SKM-1 (cell line): Measurements from ENCODE around the gene MUC5AC.
"Not testable (repeated sequence)": the region's sequence is repeated elsewhere in the genome, so short reads cannot be mapped to it uniquely, and the experiment has no call there.

Source experiments
- DNase-seq: peaks from one replicate; lab custom pipeline; 2025; ENCODE audit not compliant: unreplicated experiment; lab: John Stamatoyannopoulos, UW

Gene MUC5AC

GRCh38 chr11:1175461-1176223 lies 17.9 kb downstream of the MUC5AC start:
- no peak for DNase-seq

- DNase-seq = no peak
These were observed 18.7 kb downstream of the MUC5AC start for GRCh38 chr11:1176224-1177019.

GRCh38 chr11:1177020-1177770 lies 19.4 kb downstream of the MUC5AC start:
- no peak for DNase-seq

- no peak for DNase-seq
These were observed 20.0 kb downstream of the MUC5AC start for GRCh38 chr11:1177771-1178090.

- DNase-seq = no peak
These were observed 20.6 kb downstream of the MUC5AC start for GRCh38 chr11:1178201-1178885.

GRCh38 chr11:1178906-1179305 lies 21.2 kb downstream of the MUC5AC start:
- no peak for DNase-seq

GRCh38 chr11:1179641-1180040 lies 21.9 kb downstream of the MUC5AC start:
- DNase-seq = no peak

GRCh38 chr11:1180171-1180570 lies 22.4 kb downstream of the MUC5AC start:
- no peak for DNase-seq

GRCh38 chr11:1180947-1181391 lies 23.2 kb downstream of the MUC5AC start:
- no peak for DNase-seq

- DNase-seq = no peak
These were observed 23.7 kb downstream of the MUC5AC start for GRCh38 chr11:1181420-1181819.

- DNase-seq = no peak
These were observed 24.2 kb downstream of the MUC5AC start for GRCh38 chr11:1181853-1182535.

- not testable (repeated sequence) for DNase-seq
These were observed 26.4 kb downstream of the MUC5AC start for GRCh38 chr11:1184139-1184538.

- not testable (repeated sequence) for DNase-seq
These were observed 30.8 kb downstream of the MUC5AC start for GRCh38 chr11:1188451-1189130.

GRCh38 chr11:1189816-1190215 lies 32.1 kb downstream of the MUC5AC start:
- DNase-seq = not testable (repeated sequence)

- not testable (repeated sequence) for DNase-seq
These were observed 34.2 kb downstream of the MUC5AC start for GRCh38 chr11:1191786-1192470.

GRCh38 chr11:1192741-1193325 lies 35.1 kb downstream of the MUC5AC start:
- DNase-seq = no peak

- DNase-seq = no peak
These were observed 35.8 kb downstream of the MUC5AC start for GRCh38 chr11:1193326-1194230.
